GM18858 (cell line): ENCODE measurements around the gene PLEKHB1.
A peak's percentile ranks its signal among the peaks of the same experiment; 100 is the strongest.

Experiments
- ATAC-seq: cut with Tn5 transposase; IDR thresholded peaks from one replicate; pipeline ENCODE4 v1.9.1; 2021; ENCODE audit not compliant: unreplicated experiment

Gene PLEKHB1

GRCh38 chr11:73647459-73648100 lies 1.2 kb downstream of the PLEKHB1 start:
- peak; percentile 68 for ATAC-seq

GRCh38 chr11:73648121-73648520 lies 1.7 kb downstream of the PLEKHB1 start:
- ATAC-seq: no peak

- no peak for ATAC-seq
These were observed 2.2 kb downstream of the PLEKHB1 start for GRCh38 chr11:73648571-73649046.

GRCh38 chr11:73649206-73649605 lies 2.8 kb downstream of the PLEKHB1 start:
- ATAC-seq: no peak

GRCh38 chr11:73650400-73650799 lies 4.0 kb downstream of the PLEKHB1 start:
- no peak for ATAC-seq

GRCh38 chr11:73651252-73651651 lies 4.9 kb downstream of the PLEKHB1 start:
- no peak for ATAC-seq

GRCh38 chr11:73651661-73652045 lies 5.3 kb downstream of the PLEKHB1 start:
- ATAC-seq: no peak

- ATAC-seq: no peak
These were observed 5.8 kb downstream of the PLEKHB1 start for GRCh38 chr11:73652046-73652730.

GRCh38 chr11:73652856-73653559 lies 6.6 kb downstream of the PLEKHB1 start:
- ATAC-seq: no peak

GRCh38 chr11:73653996-73654395 lies 7.6 kb downstream of the PLEKHB1 start:
- no peak for ATAC-seq

GRCh38 chr11:73654482-73655021 lies 8.2 kb downstream of the PLEKHB1 start:
- no peak for ATAC-seq

- ATAC-seq: no peak
These were observed 9.3 kb downstream of the PLEKHB1 start for GRCh38 chr11:73655686-73656085.

- ATAC-seq: no peak
These were observed 10.6 kb downstream of the PLEKHB1 start for GRCh38 chr11:73656985-73657384.

- ATAC-seq: no peak
These were observed 13.6 kb downstream of the PLEKHB1 start for GRCh38 chr11:73659961-73660360.

GRCh38 chr11:73660497-73661034 lies 14.2 kb downstream of the PLEKHB1 start:
- no peak for ATAC-seq

GRCh38 chr11:73661035-73661628 lies 14.8 kb downstream of the PLEKHB1 start:
- no peak for ATAC-seq

- ATAC-seq: no peak
These were observed 16.2 kb downstream of the PLEKHB1 start for GRCh38 chr11:73662445-73663157.

GRCh38 chr11:73663604-73664495 lies 17.5 kb downstream of the PLEKHB1 start:
- ATAC-seq: no peak

GRCh38 chr11:73664877-73665276 lies 18.5 kb downstream of the PLEKHB1 start:
- no peak for ATAC-seq
